ENCODE measurements around the gene PDE4C. TPM values are rescaled to one million over a fixed set of nuclear protein-coding genes. Genes with fewer than 3 reads are reported as not detected.

Gene PDE4C
- total and polyA plus RNA-seq, 9 of the 15 experiments (the other 6 are each of a cell fraction or from before 2014, with no cell fraction given): 0.04 to 0.91 (median 0.20) TPM; not detected in 1

DNA sequence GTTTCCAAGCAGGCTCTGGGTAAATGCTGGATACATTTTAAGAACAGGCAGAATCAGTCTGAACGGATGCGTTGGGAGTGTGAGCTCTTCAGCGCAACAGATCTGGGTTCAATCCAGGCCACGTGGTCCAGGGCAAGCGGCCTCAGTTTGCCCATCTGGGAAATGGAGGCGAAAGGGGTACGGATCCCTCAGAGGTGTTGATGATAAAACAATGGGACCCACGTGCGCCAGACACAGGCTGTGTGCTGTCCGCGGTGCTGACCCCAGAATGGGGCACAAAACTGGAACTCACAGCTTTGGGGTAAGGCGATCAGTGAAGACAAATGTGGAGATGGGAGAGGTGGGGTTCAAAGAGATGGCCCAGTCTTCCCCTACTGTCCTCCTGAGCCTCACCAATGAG is 13.1 kb upstream of the PDE4C start:
- FAIRE-seq: peak; percentile 29
- in situ Hi-C loops (cut with MboI): no loop called here
- Histone ChIP-seq H3K27me3 (ENCODE audit: control insufficient read depth in 2 of 2, insufficient read depth in 2 of 2, low read length in 2 of 2) (peaks cover 5 to 32% of the 10 kb centered on the region in 2 experiments; a peak in 3 of 5 replicates), H3K4me3 (no peak overlapping the region), H3K4me2 (ENCODE audit: insufficient read depth, low read length) (no peak overlapping the region), H4K20me1 (replicated peaks; ENCODE audit: control insufficient read depth, insufficient read depth, low read length) (no peaks in the 10 kb centered on the region), H3K79me2 (ENCODE audit: control insufficient read depth, insufficient read depth, low read length) (no peaks in the 10 kb centered on the region), H3K9ac (ENCODE audit: insufficient read depth in 1 of 2, low read depth in 2 of 2, low read length in 2 of 2) (no peak overlapping the region), H3K27ac (ENCODE audit: extremely low read depth, low read depth, low read length) (no peak overlapping the region), H2AFZ (ENCODE audit: low read depth, low read length) (no peak overlapping the region), H3K4me1 (replicated peaks in 1 of 2; ENCODE audit: control insufficient read depth in 2 of 2, insufficient read depth in 2 of 2, low read length in 2 of 2) (no peaks in the 10 kb centered on the region; a peak in 1 of 5 replicates), H3K36me3 (ENCODE audit: control insufficient read depth, insufficient read depth, low read length) (no peaks in the 10 kb centered on the region), H3K9me3 (replicated peaks; ENCODE audit: control insufficient read depth, insufficient read depth, low read depth, low read length) (no peaks in the 10 kb centered on the region), H3K9me1 (ENCODE audit: control insufficient read depth, insufficient read depth, low read length) (no peaks in the 10 kb centered on the region)
- no TSS peak for BruUV-seq (replicated peaks)
- ChIA-PET POLR2A (interaction anchor here (0.6 to 2.0 kb wide), 2 partner anchors 15 to 150 kb away, joined by 3 to 9 read pairs; no protein-coding TSS in a partner anchor), CTCF (ENCODE audit: low intra/inter-chr PET ratio) (interaction anchor here (1.5 kb wide), 1 partner anchor 12 kb away, joined by 3 read pairs; no protein-coding TSS in a partner anchor)
- peak; percentile 55 for ATAC-seq
- WGBS (ENCODE audit: insufficient coverage, low coverage, missing lambda C conversion rate): 1% methylated on average over 12 of the region's 12 CpGs
- peak in 2 of 4 experiments; percentile 52 to 59 for DNase-seq (ENCODE audit: extremely low read depth in 1 of 4, low spot score in 3 of 4)
- intact Hi-C loops (cut with micrococcal nuclease): no loop called here
- TF ChIP-seq PTBP1 (IDR thresholded peaks at IDR 0.05; ENCODE audit: low read depth, low read length): 0 out of 2 replicates have a peak, but pooled peaks have one; percentile 53
- TF ChIP-seq, protein P1, sequence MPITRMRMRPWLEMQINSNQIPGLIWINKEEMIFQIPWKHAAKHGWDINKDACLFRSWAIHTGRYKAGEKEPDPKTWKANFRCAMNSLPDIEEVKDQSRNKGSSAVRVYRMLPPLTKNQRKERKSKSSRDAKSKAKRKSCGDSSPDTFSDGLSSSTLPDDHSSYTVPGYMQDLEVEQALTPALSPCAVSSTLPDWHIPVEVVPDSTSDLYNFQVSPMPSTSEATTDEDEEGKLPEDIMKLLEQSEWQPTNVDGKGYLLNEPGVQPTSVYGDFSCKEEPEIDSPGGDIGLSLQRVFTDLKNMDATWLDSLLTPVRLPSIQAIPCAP (CRISPR knock-in tag; IDR thresholded peaks at IDR 0.05; ENCODE audit: borderline replicate concordance): 0 out of 2 replicates have a peak, but pooled peaks have one; percentile 56
- no peak for TF ChIP-seq HNRNPUL1 (IDR thresholded peaks at IDR 0.05; ENCODE audit: low read length)
- TF ChIP-seq, protein P2, sequence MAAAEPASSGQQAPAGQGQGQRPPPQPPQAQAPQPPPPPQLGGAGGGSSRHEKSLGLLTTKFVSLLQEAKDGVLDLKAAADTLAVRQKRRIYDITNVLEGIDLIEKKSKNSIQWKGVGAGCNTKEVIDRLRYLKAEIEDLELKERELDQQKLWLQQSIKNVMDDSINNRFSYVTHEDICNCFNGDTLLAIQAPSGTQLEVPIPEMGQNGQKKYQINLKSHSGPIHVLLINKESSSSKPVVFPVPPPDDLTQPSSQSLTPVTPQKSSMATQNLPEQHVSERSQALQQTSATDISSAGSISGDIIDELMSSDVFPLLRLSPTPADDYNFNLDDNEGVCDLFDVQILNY (CRISPR knock-in tag; IDR thresholded peaks at IDR 0.05): peak; percentile 40; the same call in 1 of the 2 replicates
- TF ChIP-seq, protein P3, sequence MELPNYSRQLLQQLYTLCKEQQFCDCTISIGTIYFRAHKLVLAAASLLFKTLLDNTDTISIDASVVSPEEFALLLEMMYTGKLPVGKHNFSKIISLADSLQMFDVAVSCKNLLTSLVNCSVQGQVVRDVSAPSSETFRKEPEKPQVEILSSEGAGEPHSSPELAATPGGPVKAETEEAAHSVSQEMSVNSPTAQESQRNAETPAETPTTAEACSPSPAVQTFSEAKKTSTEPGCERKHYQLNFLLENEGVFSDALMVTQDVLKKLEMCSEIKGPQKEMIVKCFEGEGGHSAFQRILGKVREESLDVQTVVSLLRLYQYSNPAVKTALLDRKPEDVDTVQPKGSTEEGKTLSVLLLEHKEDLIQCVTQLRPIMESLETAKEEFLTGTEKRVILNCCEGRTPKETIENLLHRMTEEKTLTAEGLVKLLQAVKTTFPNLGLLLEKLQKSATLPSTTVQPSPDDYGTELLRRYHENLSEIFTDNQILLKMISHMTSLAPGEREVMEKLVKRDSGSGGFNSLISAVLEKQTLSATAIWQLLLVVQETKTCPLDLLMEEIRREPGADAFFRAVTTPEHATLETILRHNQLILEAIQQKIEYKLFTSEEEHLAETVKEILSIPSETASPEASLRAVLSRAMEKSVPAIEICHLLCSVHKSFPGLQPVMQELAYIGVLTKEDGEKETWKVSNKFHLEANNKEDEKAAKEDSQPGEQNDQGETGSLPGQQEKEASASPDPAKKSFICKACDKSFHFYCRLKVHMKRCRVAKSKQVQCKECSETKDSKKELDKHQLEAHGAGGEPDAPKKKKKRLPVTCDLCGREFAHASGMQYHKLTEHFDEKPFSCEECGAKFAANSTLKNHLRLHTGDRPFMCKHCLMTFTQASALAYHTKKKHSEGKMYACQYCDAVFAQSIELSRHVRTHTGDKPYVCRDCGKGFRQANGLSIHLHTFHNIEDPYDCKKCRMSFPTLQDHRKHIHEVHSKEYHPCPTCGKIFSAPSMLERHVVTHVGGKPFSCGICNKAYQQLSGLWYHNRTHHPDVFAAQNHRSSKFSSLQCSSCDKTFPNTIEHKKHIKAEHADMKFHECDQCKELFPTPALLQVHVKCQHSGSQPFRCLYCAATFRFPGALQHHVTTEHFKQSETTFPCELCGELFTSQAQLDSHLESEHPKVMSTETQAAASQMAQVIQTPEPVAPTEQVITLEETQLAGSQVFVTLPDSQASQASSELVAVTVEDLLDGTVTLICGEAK (IDR thresholded peaks at IDR 0.05): no peak
- TF ChIP-seq, protein P3 (CRISPR knock-in tag; IDR thresholded peaks at IDR 0.05): peak; percentile 29; the same call in 1 of the 2 replicates
- TF ChIP-seq ADNP (tag; IDR thresholded peaks at IDR 0.05): peak; percentile 62; the same call in 1 of the 2 replicates
- no peak for TF ChIP-seq MTF1 (CRISPR knock-in tag; IDR thresholded peaks at IDR 0.05; ENCODE audit: borderline replicate concordance)
- no peak for TF ChIP-seq KDM5B (IDR thresholded peaks at IDR 0.05; ENCODE audit: insufficient replicate concordance, low read depth, low read length)
- 0 out of 2 replicates have a peak, but pooled peaks have one; percentile 38 for TF ChIP-seq CBX1 (IDR thresholded peaks at IDR 0.05; ENCODE audit: low read depth)
- peak; percentile 78 for TF ChIP-seq MYC (IDR thresholded peaks at IDR 0.05; ENCODE audit: low read depth, low read length)
- TF ChIP-seq MYC (CRISPR knock-in tag; IDR thresholded peaks at IDR 0.05; ENCODE audit: borderline replicate concordance, low read depth): no peak
